Vagina (tissue), 2 donors: Measurements from ENCODE around the gene PCNX2.

Experiments used
- POLR2A ChIP-seq, 2 donors: fragments of 450-650 bp; IDR thresholded peaks; one replicate each; pipeline ENCODE4 v1.6.1; 2017; ENCODE audit warnings: antibody characterized with exemption in 2 of 2, mild to moderate bottlenecking in 2 of 2, moderate library complexity in 2 of 2
- POLR2AphosphoS5 ChIP-seq, 2 donors: sonication (generic); formaldehyde crosslinking; IDR thresholded peaks; one replicate each; pipeline ENCODE4 v1.9.0; 2017; ENCODE audit warnings: antibody characterized with exemption in 2 of 2, mild to moderate bottlenecking in 2 of 2, low read depth in 1 of 2; ENCODE audit not compliant: insufficient read depth in 1 of 2
- TF ChIP-seq, protein P1 (sequence below), 3 experiments: fragments of 450-650 bp in 2 of 3; fragments of 200-600 bp in 1 of 3; sonication (generic) in 1 of 3; IDR thresholded peaks; one replicate each; pipeline ENCODE4 v1.5.1; 2017 to 2019; ENCODE audit warnings: antibody characterized with exemption in 3 of 3, mild to moderate bottlenecking in 2 of 3, moderate library complexity in 2 of 3

DNA sequence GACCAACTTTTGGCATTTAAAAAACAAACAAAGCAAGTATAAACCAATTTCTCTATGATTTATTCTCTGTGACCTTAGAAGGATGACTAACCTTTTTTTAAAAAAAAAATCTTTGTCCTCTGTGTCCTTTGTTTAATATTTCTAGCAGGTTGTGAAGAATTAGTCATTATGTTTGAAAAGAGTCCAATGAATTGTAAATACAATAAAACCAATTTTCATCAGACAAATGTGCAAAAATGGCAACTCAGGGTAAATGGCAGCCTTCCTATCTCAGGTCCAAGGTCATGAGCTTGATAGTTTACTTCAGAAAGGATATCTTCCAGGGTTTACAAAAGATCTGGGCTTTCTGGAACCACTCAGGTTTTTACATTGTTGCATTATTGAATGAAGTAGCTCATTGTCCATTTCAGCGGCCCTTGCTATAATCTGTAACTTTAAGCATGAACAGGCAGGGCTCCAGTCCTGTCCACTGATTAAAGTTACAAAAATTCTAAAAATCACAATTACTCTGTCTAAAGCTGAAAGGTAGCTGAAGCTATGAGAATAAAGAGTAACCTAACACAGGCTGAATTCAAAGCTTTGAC is 20.3 kb upstream of the PCNX2 start:
- TF ChIP-seq, protein P1, sequence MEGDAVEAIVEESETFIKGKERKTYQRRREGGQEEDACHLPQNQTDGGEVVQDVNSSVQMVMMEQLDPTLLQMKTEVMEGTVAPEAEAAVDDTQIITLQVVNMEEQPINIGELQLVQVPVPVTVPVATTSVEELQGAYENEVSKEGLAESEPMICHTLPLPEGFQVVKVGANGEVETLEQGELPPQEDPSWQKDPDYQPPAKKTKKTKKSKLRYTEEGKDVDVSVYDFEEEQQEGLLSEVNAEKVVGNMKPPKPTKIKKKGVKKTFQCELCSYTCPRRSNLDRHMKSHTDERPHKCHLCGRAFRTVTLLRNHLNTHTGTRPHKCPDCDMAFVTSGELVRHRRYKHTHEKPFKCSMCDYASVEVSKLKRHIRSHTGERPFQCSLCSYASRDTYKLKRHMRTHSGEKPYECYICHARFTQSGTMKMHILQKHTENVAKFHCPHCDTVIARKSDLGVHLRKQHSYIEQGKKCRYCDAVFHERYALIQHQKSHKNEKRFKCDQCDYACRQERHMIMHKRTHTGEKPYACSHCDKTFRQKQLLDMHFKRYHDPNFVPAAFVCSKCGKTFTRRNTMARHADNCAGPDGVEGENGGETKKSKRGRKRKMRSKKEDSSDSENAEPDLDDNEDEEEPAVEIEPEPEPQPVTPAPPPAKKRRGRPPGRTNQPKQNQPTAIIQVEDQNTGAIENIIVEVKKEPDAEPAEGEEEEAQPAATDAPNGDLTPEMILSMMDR (IDR thresholded peaks at IDR 0.05), result no peak
- TF ChIP-seq POLR2A (IDR thresholded peaks at IDR 0.05) (no peak), POLR2AphosphoS5 (IDR thresholded peaks at IDR 0.05; ENCODE audit: insufficient read depth in 1 of 2, low read depth in 1 of 2) (no peak)
